ENCODE data around the gene PHLDA3.
"Not testable (repeated sequence)": the region's sequence is repeated elsewhere in the genome, so short reads cannot be mapped to it uniquely, and the experiment has no call there.

Gene PHLDA3

GRCh38 chr1:201473296-201473695 is 4.3 kb upstream of the PHLDA3 start:
- TF ChIP-seq CTCF (IDR thresholded peaks at IDR 0.05; ENCODE audit: low read length) (no peak), EZH2 (IDR thresholded peaks at IDR 0.05; ENCODE audit: borderline replicate concordance, low read length) (no peak)
- no peaks in the 10 kb centered on the region for H3K79me2 ChIP-seq (ENCODE audit: insufficient read depth, low read length)
- H3K27me3 ChIP-seq (ENCODE audit: insufficient read depth, low read length): 0 out of 2 replicates have a peak, but pooled peaks cover 4% of the 10 kb centered on the region
- H3K4me3 ChIP-seq (ENCODE audit: low read depth, low read length, poor library complexity, severe bottlenecking): no peak overlapping the region
- no peaks in the 10 kb centered on the region for H3K4me1 ChIP-seq (ENCODE audit: insufficient read depth, low read length, severe bottlenecking)
- no peak overlapping the region for H3K4me2 ChIP-seq (ENCODE audit: low read length)
- H2AFZ ChIP-seq (ENCODE audit: low read length): no peak overlapping the region
- H3F3A ChIP-seq (ENCODE audit: insufficient read depth, low read length): no peaks in the 10 kb centered on the region
- no peaks in the 10 kb centered on the region for H4K20me1 ChIP-seq (ENCODE audit: insufficient read depth, low read length)
- H3K27ac ChIP-seq (ENCODE audit: low read depth, low read length, poor library complexity, severe bottlenecking): no peak overlapping the region
- no peaks in the 10 kb centered on the region for H3K36me3 ChIP-seq (ENCODE audit: insufficient read depth, low read length)
- H3K9me3 ChIP-seq (ENCODE audit: low read length): no peaks in the 10 kb centered on the region
- H3K9ac ChIP-seq (ENCODE audit: low read length): no peak overlapping the region
- no peaks in the 10 kb centered on the region for H3K9me2 ChIP-seq (ENCODE audit: low read depth, low read length)

- H3K27ac ChIP-seq (ENCODE audit: low read depth, low read length, poor library complexity, severe bottlenecking); H3K9me2 ChIP-seq (ENCODE audit: low read depth, low read length); H3K9ac ChIP-seq (ENCODE audit: low read length); H3K27me3 ChIP-seq (ENCODE audit: insufficient read depth, low read length); H2AFZ ChIP-seq (ENCODE audit: low read length); H3K36me3 ChIP-seq (ENCODE audit: insufficient read depth, low read length); H3K4me1 ChIP-seq (ENCODE audit: insufficient read depth, low read length, severe bottlenecking); H3F3A ChIP-seq (ENCODE audit: insufficient read depth, low read length); H4K20me1 ChIP-seq (ENCODE audit: insufficient read depth, low read length); H3K79me2 ChIP-seq (ENCODE audit: insufficient read depth, low read length); H3K9me3 ChIP-seq (ENCODE audit: low read length); H3K4me2 ChIP-seq (ENCODE audit: low read length); H3K4me3 ChIP-seq (ENCODE audit: low read depth, low read length, poor library complexity, severe bottlenecking): not testable (repeated sequence)
Measured at GRCh38 chr1:201472321-201472720, 3.3 kb upstream of the PHLDA3 start.

GRCh38 chr1:201471772-201472171 is 2.8 kb upstream of the PHLDA3 start:
- Histone ChIP-seq H2AFZ (ENCODE audit: low read length) (no peak overlapping the region), H3K27ac (ENCODE audit: low read depth, low read length, poor library complexity, severe bottlenecking) (no peak overlapping the region), H3K4me3 (ENCODE audit: low read depth, low read length, poor library complexity, severe bottlenecking) (no peak overlapping the region), H3K4me1 (ENCODE audit: insufficient read depth, low read length, severe bottlenecking) (no peaks in the 10 kb centered on the region), H3K36me3 (ENCODE audit: insufficient read depth, low read length) (no peaks in the 10 kb centered on the region), H3K9ac (ENCODE audit: low read length) (no peak overlapping the region), H3K4me2 (ENCODE audit: low read length) (no peak overlapping the region), H3K9me3 (ENCODE audit: low read length) (no peaks in the 10 kb centered on the region), H3K27me3 (ENCODE audit: insufficient read depth, low read length) (no peaks in the 10 kb centered on the region), H3K9me2 (ENCODE audit: low read depth, low read length) (no peaks in the 10 kb centered on the region), H3F3A (ENCODE audit: insufficient read depth, low read length) (no peaks in the 10 kb centered on the region), H3K79me2 (ENCODE audit: insufficient read depth, low read length) (no peaks in the 10 kb centered on the region), H4K20me1 (ENCODE audit: insufficient read depth, low read length) (no peaks in the 10 kb centered on the region)
- TF ChIP-seq EZH2 (IDR thresholded peaks at IDR 0.05; ENCODE audit: borderline replicate concordance, low read length) (no peak), CTCF (IDR thresholded peaks at IDR 0.05; ENCODE audit: low read length) (no peak)

- H3K9me3 ChIP-seq (ENCODE audit: low read length): no peaks in the 10 kb centered on the region
- H3K9me2 ChIP-seq (ENCODE audit: low read depth, low read length): no peaks in the 10 kb centered on the region
- no peak overlapping the region for H3K9ac ChIP-seq (ENCODE audit: low read length)
- H3K4me1 ChIP-seq (ENCODE audit: insufficient read depth, low read length, severe bottlenecking): no peaks in the 10 kb centered on the region
- TF ChIP-seq EZH2 (IDR thresholded peaks at IDR 0.05; ENCODE audit: borderline replicate concordance, low read length) (no peak), CTCF (IDR thresholded peaks at IDR 0.05; ENCODE audit: low read length) (no peak)
- no peaks in the 10 kb centered on the region for H4K20me1 ChIP-seq (ENCODE audit: insufficient read depth, low read length)
- H3K4me3 ChIP-seq (ENCODE audit: low read depth, low read length, poor library complexity, severe bottlenecking): no peak overlapping the region
- H3F3A ChIP-seq (ENCODE audit: insufficient read depth, low read length): no peaks in the 10 kb centered on the region
- no peaks in the 10 kb centered on the region for H3K27me3 ChIP-seq (ENCODE audit: insufficient read depth, low read length)
- no peaks in the 10 kb centered on the region for H3K79me2 ChIP-seq (ENCODE audit: insufficient read depth, low read length)
- H3K4me2 ChIP-seq (ENCODE audit: low read length): no peak overlapping the region
- H3K27ac ChIP-seq (ENCODE audit: low read depth, low read length, poor library complexity, severe bottlenecking): no peak overlapping the region
- no peak overlapping the region for H2AFZ ChIP-seq (ENCODE audit: low read length)
- no peaks in the 10 kb centered on the region for H3K36me3 ChIP-seq (ENCODE audit: insufficient read depth, low read length)
Measured at GRCh38 chr1:201470581-201470980, 1.6 kb upstream of the PHLDA3 start.
